Vagina (tissue), 2 donors: Measurements from ENCODE around the gene AKAP6. TPM values are rescaled to one million over a fixed set of nuclear protein-coding genes. Genes with fewer than 3 reads are reported as not detected.
A peak's percentile ranks its signal among the peaks of the same experiment; 100 is the strongest.

Source experiments
- DNase-seq, 2 donors: peaks; one replicate each; pipeline ENCODE4 v3.0.0-alpha.2; 2017; ENCODE audit errors: extremely low spot score in 2 of 2
- H3K27ac ChIP-seq: fragments of 200-600 bp; sonication (generic); one replicate; pipeline ENCODE4 v1.5.1; 2019
- H3K27me3 ChIP-seq: fragments of 200-600 bp; sonication (generic); one replicate; pipeline ENCODE4 v1.5.1; 2019
- H3K36me3 ChIP-seq, 2 donors: fragments of 200-600 bp; sonication (generic); one replicate each; pipeline ENCODE4 v1.5.1; 2017 to 2019
- H3K4me1 ChIP-seq: fragments of 200-600 bp; sonication (generic); one replicate; pipeline ENCODE4 v1.5.1; 2019
- H3K4me3 ChIP-seq, 2 donors: fragments of 200-600 bp; sonication (generic); 1 replicate in 1 of 2; 2 replicates in 1 of 2; pipeline ENCODE4 v1.5.1; 2016 to 2019
- H3K9me3 ChIP-seq: fragments of 200-600 bp; sonication (generic); one replicate; pipeline ENCODE4 v1.5.1; 2019
- CTCF ChIP-seq, 3 experiments: fragments of 450-650 bp in 2 of 3; fragments of 200-600 bp in 1 of 3; sonication (generic) in 1 of 3; IDR thresholded peaks; one replicate each; pipeline ENCODE4 v1.5.1; 2017 to 2019; ENCODE audit warnings: antibody characterized with exemption in 3 of 3, mild to moderate bottlenecking in 2 of 3, moderate library complexity in 2 of 3
- POLR2A ChIP-seq, 2 donors: fragments of 450-650 bp; IDR thresholded peaks; one replicate each; pipeline ENCODE4 v1.6.1; 2017; ENCODE audit warnings: antibody characterized with exemption in 2 of 2, mild to moderate bottlenecking in 2 of 2, moderate library complexity in 2 of 2
- POLR2AphosphoS5 ChIP-seq, 2 donors: sonication (generic); formaldehyde crosslinking; IDR thresholded peaks; one replicate each; pipeline ENCODE4 v1.9.0; 2017; ENCODE audit warnings: antibody characterized with exemption in 2 of 2, mild to moderate bottlenecking in 2 of 2, low read depth in 1 of 2; ENCODE audit not compliant: insufficient read depth in 1 of 2
- intact Hi-C: fragments of 100-400 bp; cut with DNase I; formaldehyde crosslinking; loops from one replicate; pipeline ENCODE4 v1.15.1; 2023
- total RNA-seq: library from RNA; depleted of rRNA; stranded (reverse); fragments of >200 nt; gene quantifications from one replicate; pipeline ENCODE4 v1.2.3, GENCODE V29; 2016

AKAP6 gene
- total RNA-seq, 1 donor from 2014 or later, result 3.9 TPM

- H3K4me1 ChIP-seq, result peaks cover 21% of the 10 kb centered on the region
- no peaks in the 10 kb centered on the region for H3K27me3 ChIP-seq
- TF ChIP-seq CTCF (IDR thresholded peaks at IDR 0.05) (no peak), POLR2A (IDR thresholded peaks at IDR 0.05) (no peak), POLR2AphosphoS5 (IDR thresholded peaks at IDR 0.05; ENCODE audit: insufficient read depth in 1 of 2, low read depth in 1 of 2) (no peak)
- H3K27ac ChIP-seq, result no peak overlapping the region
- no peaks in the 10 kb centered on the region for H3K36me3 ChIP-seq
- intact Hi-C loops, result loop anchor here (10.0 kb wide), 1 partner anchor 216 kb away; no protein-coding TSS in a partner anchor
- DNase-seq, result no peak
- no peak overlapping the region for H3K4me3 ChIP-seq
- H3K9me3 ChIP-seq, result no peaks in the 10 kb centered on the region
Observed at GRCh38 chr14:32471181-32471580, 142.1 kb downstream of the AKAP6 start.

GRCh38 chr14:32472076-32472475 is 143.0 kb downstream of the AKAP6 start:
- Histone ChIP-seq H3K27ac (no peak overlapping the region), H3K9me3 (no peaks in the 10 kb centered on the region), H3K4me3 (no peak overlapping the region), H3K36me3 (no peaks in the 10 kb centered on the region), H3K4me1 (peaks cover 21% of the 10 kb centered on the region), H3K27me3 (no peaks in the 10 kb centered on the region)
- intact Hi-C loops, result loop anchor here (10.0 kb wide), 1 partner anchor 217 kb away; no protein-coding TSS in a partner anchor
- DNase-seq, result no peak
- TF ChIP-seq POLR2A (IDR thresholded peaks at IDR 0.05) (no peak), POLR2AphosphoS5 (IDR thresholded peaks at IDR 0.05; ENCODE audit: insufficient read depth in 1 of 2, low read depth in 1 of 2) (no peak), CTCF (IDR thresholded peaks at IDR 0.05) (no peak)

- Histone ChIP-seq H3K4me1 (peaks cover 21% of the 10 kb centered on the region), H3K27me3 (no peaks in the 10 kb centered on the region), H3K36me3 (no peaks in the 10 kb centered on the region), H3K9me3 (no peaks in the 10 kb centered on the region), H3K4me3 (no peak overlapping the region), H3K27ac (no peak overlapping the region)
- intact Hi-C loops, result loop anchor here (10.0 kb wide), 1 partner anchor 218 kb away; no protein-coding TSS in a partner anchor
- DNase-seq, result no peak
- TF ChIP-seq POLR2A (IDR thresholded peaks at IDR 0.05), result no peak
- TF ChIP-seq CTCF (IDR thresholded peaks at IDR 0.05), result no peak
- TF ChIP-seq POLR2AphosphoS5 (IDR thresholded peaks at IDR 0.05; ENCODE audit: insufficient read depth in 1 of 2, low read depth in 1 of 2), result no peak
Observed at GRCh38 chr14:32472512-32473463, 143.7 kb downstream of the AKAP6 start.

GRCh38 chr14:32473464-32473855 is 144.4 kb downstream of the AKAP6 start:
- Histone ChIP-seq H3K4me3 (no peak overlapping the region), H3K36me3 (no peaks in the 10 kb centered on the region), H3K27ac (no peak overlapping the region), H3K4me1 (peaks cover 21% of the 10 kb centered on the region), H3K9me3 (no peaks in the 10 kb centered on the region), H3K27me3 (no peaks in the 10 kb centered on the region)
- TF ChIP-seq POLR2AphosphoS5 (IDR thresholded peaks at IDR 0.05; ENCODE audit: insufficient read depth in 1 of 2, low read depth in 1 of 2) (peak in 1 of 2 donors; percentile 73), CTCF (IDR thresholded peaks at IDR 0.05) (no peak)
- intact Hi-C loops, result loop anchor here (10.0 kb wide), 1 partner anchor 219 kb away; no protein-coding TSS in a partner anchor
- no peak for DNase-seq
